WTC11 (cell line): ENCODE data around the gene GABBR2. TPM values are rescaled to one million over a fixed set of nuclear protein-coding genes. Genes with fewer than 3 reads are reported as not detected.

Source experiments
- ATAC-seq: fragments of 200-7000 bp; cut with Tn5 transposase; 2 replicates; pipeline ENCODE4 v1.10.0; 2021; ENCODE audit warnings: mild to moderate bottlenecking, moderate library complexity
- CTCF ChIA-PET: fragments of 300-600 bp; sonication (Branson Sonifier 250); formaldehyde crosslinking; loops from one replicate; lab custom pipeline; 2021; ENCODE audit warnings: antibody characterized with exemption; lab: Charles Lee
- POLR2A ChIA-PET: fragments of 350-600 bp; sonication (Branson Sonifier 250); formaldehyde crosslinking; loops from one replicate; lab custom pipeline; 2021; ENCODE audit warnings: antibody characterized with exemption; lab: Charles Lee
- DNase-seq: peaks from one replicate; pipeline ENCODE4 v3.0.0; 2021; ENCODE audit warnings: low spot score
- H3K27ac Mint-ChIP-seq: 2 replicates; pipeline ENCODE4 v1.8.0; 2021; ENCODE audit warnings: mixed read lengths
- H3K27me3 Mint-ChIP-seq: 2 replicates; pipeline ENCODE4 v1.8.0; 2021; ENCODE audit warnings: low read depth, mild to moderate bottlenecking, moderate library complexity, mixed read lengths
- H3K36me3 Mint-ChIP-seq: 2 replicates; pipeline ENCODE4 v1.8.0; 2021; ENCODE audit warnings: mixed read lengths
- H3K4me1 Mint-ChIP-seq: 2 replicates; pipeline ENCODE4 v1.8.0; 2022; ENCODE audit warnings: mixed read lengths
- H3K4me3 Mint-ChIP-seq: 2 replicates; pipeline ENCODE4 v1.8.0; 2021; ENCODE audit warnings: mild to moderate bottlenecking, moderate library complexity, mixed read lengths
- H3K9me3 Mint-ChIP-seq: 2 replicates; pipeline ENCODE4 v1.8.0; 2021; ENCODE audit warnings: mixed read lengths
- ARID4B ChIP-seq: sonication (generic); formaldehyde crosslinking; IDR thresholded peaks from 2 replicates; pipeline ENCODE4 v1.8.0; 2023; ENCODE audit warnings: missing genetic modification reagents, mild to moderate bottlenecking, borderline replicate concordance
- ATF2 ChIP-seq: sonication (generic); formaldehyde crosslinking; IDR thresholded peaks from 2 replicates; pipeline ENCODE4 v1.8.1; 2022; ENCODE audit warnings: low read depth, missing genetic modification reagents, borderline replicate concordance
- ATF3 ChIP-seq: sonication (generic); formaldehyde crosslinking; conservative IDR thresholded peaks from 2 replicates; pipeline ENCODE4 v1.8.1; 2022; ENCODE audit warnings: mild to moderate bottlenecking, missing genetic modification reagents
- E2F4 ChIP-seq: sonication (generic); formaldehyde crosslinking; IDR thresholded peaks from 2 replicates; pipeline ENCODE4 v1.8.1; 2022; ENCODE audit warnings: low read depth, mild to moderate bottlenecking, moderate library complexity, missing genetic modification reagents, borderline replicate concordance
- ELF4 ChIP-seq: sonication (generic); formaldehyde crosslinking; IDR thresholded peaks from 2 replicates; pipeline ENCODE4 v1.8.1; 2022; ENCODE audit warnings: low read depth, mild to moderate bottlenecking, moderate library complexity, missing genetic modification reagents
- FOXJ3 ChIP-seq: sonication (generic); formaldehyde crosslinking; IDR thresholded peaks from 2 replicates; pipeline ENCODE4 v1.9.0; 2021; ENCODE audit warnings: missing genetic modification reagents, mild to moderate bottlenecking, borderline replicate concordance
- GABPB1 ChIP-seq: sonication (generic); formaldehyde crosslinking; IDR thresholded peaks from 2 replicates; pipeline ENCODE4 v1.8.1; 2023; ENCODE audit warnings: mild to moderate bottlenecking, missing genetic modification reagents
- IRF2 ChIP-seq: sonication (generic); formaldehyde crosslinking; IDR thresholded peaks from 2 replicates; pipeline ENCODE4 v1.8.0; 2022; ENCODE audit warnings: low read depth, missing genetic modification reagents, borderline replicate concordance
- JAZF1 ChIP-seq: fragments of 250-450 bp; sonication (Bioruptor Pico); IDR thresholded peaks from 2 replicates; pipeline ENCODE4 v1.9.0; 2021; ENCODE audit warnings: moderate library complexity, mild to moderate bottlenecking, inconsistent platforms
- NR2C2 ChIP-seq: sonication (generic); formaldehyde crosslinking; IDR thresholded peaks from 2 replicates; pipeline ENCODE4 v1.8.0; 2022; ENCODE audit warnings: mild to moderate bottlenecking, missing genetic modification reagents
- RELA ChIP-seq: sonication (generic); formaldehyde crosslinking; IDR thresholded peaks from 2 replicates; pipeline ENCODE4 v1.8.1; 2022; ENCODE audit warnings: missing genetic modification reagents, mild to moderate bottlenecking, borderline replicate concordance
- TEAD1 ChIP-seq: sonication (generic); formaldehyde crosslinking; IDR thresholded peaks from 2 replicates; pipeline ENCODE4 v1.8.0; 2022; ENCODE audit warnings: mild to moderate bottlenecking, missing genetic modification reagents
- USF1 ChIP-seq: sonication (generic); formaldehyde crosslinking; IDR thresholded peaks from 2 replicates; pipeline ENCODE4 v1.8.0; 2022; ENCODE audit warnings: mild to moderate bottlenecking, missing genetic modification reagents
- ZNF138 ChIP-seq: sonication (generic); formaldehyde crosslinking; conservative IDR thresholded peaks from 2 replicates; pipeline ENCODE4 v1.8.1; 2022; ENCODE audit warnings: mild to moderate bottlenecking, moderate library complexity, missing genetic modification reagents
- ZNF396 ChIP-seq: fragments of 250-450 bp; sonication (Bioruptor Pico); IDR thresholded peaks from 2 replicates; pipeline ENCODE4 v1.8.0; 2021; ENCODE audit warnings: mild to moderate bottlenecking, moderate library complexity, borderline replicate concordance
- total RNA-seq: library from RNA; stranded (reverse); gene quantifications from 3 replicates; pipeline ENCODE4 v1.2.3, GENCODE V29; 2021
- TF ChIP-seq, protein P1 (sequence below): sonication (generic); formaldehyde crosslinking; conservative IDR thresholded peaks from 2 replicates; pipeline ENCODE4 v1.8.1; 2023; ENCODE audit warnings: mild to moderate bottlenecking, low read depth, missing genetic modification reagents, moderate library complexity
- TF ChIP-seq, protein P2 (sequence below): fragments of 200-600 bp; IDR thresholded peaks from 2 replicates; pipeline ENCODE4 v1.8.0; 2022; ENCODE audit warnings: antibody characterized with exemption
- TF ChIP-seq, protein P3 (sequence below): sonication (generic); formaldehyde crosslinking; IDR thresholded peaks from 2 replicates; pipeline ENCODE4 v1.8.1; 2022; ENCODE audit warnings: mild to moderate bottlenecking, missing genetic modification reagents, moderate library complexity, borderline replicate concordance
- TF ChIP-seq, protein P4 (sequence below): fragments of 250-450 bp; sonication (Bioruptor Pico); conservative IDR thresholded peaks from 2 replicates; pipeline ENCODE4 v1.9.0; 2021; ENCODE audit warnings: mild to moderate bottlenecking

The GABBR2 gene
- total RNA-seq, 1 experiment from 2014 or later: 0.92 TPM

DNA sequence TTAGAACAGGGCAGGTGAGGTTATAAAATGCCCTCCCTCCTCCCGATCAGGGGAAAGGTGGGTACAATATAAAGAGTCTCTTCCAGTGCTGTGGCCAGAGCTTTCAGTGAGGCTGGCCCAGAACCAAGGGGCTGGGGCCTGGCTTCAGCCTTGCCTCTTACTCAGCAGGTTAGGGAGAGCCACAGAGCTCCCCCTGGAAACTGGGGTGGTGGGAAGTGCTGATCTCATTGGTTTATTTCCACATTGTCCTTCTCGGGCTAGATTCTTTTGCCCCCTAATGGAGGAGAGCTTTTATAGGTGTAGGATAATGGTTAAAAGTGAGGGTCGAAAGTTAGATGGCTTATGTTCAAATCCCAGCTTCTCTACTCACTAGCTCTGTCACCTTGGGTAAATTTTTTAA is 266.6 kb downstream of the GABBR2 start (continued):
- TF ChIP-seq TEAD1 (CRISPR knock-in tag): no peak
- no peak for TF ChIP-seq ATF2
- no peak for TF ChIP-seq ZNF138 (CRISPR knock-in tag)

- no peak for ATAC-seq
- CTCF ChIA-PET: interaction anchor here (0.6 kb wide), 1 partner anchor 39 kb away, joined by 7 read pairs; no protein-coding TSS in a partner anchor
- POLR2A ChIA-PET: no interaction called here
- no peak for DNase-seq
- peaks cover 4% of the 10 kb centered on the region; the same call in 1 of the 2 replicates for H3K27me3 Mint-ChIP-seq
- peaks cover 5% of the 10 kb centered on the region for H3K4me1 Mint-ChIP-seq
- no peak overlapping the region for H3K27ac Mint-ChIP-seq
- no peak overlapping the region for H3K4me3 Mint-ChIP-seq
- peaks cover 16% of the 10 kb centered on the region for H3K9me3 Mint-ChIP-seq
- TF ChIP-seq JAZF1 (CRISPR knock-in tag) (no peak), USF1 (CRISPR knock-in tag) (no peak), E2F4 (CRISPR knock-in tag) (no peak), ZNF396 (CRISPR knock-in tag) (no peak), FOXJ3 (no peak), GABPB1 (no peak), ELF4 (CRISPR knock-in tag) (no peak), IRF2 (CRISPR knock-in tag) (no peak), ARID4B (CRISPR knock-in tag) (no peak), ATF3 (CRISPR knock-in tag) (no peak), RELA (CRISPR knock-in tag) (no peak), NR2C2 (CRISPR knock-in tag) (no peak)
- TF ChIP-seq, protein P1, sequence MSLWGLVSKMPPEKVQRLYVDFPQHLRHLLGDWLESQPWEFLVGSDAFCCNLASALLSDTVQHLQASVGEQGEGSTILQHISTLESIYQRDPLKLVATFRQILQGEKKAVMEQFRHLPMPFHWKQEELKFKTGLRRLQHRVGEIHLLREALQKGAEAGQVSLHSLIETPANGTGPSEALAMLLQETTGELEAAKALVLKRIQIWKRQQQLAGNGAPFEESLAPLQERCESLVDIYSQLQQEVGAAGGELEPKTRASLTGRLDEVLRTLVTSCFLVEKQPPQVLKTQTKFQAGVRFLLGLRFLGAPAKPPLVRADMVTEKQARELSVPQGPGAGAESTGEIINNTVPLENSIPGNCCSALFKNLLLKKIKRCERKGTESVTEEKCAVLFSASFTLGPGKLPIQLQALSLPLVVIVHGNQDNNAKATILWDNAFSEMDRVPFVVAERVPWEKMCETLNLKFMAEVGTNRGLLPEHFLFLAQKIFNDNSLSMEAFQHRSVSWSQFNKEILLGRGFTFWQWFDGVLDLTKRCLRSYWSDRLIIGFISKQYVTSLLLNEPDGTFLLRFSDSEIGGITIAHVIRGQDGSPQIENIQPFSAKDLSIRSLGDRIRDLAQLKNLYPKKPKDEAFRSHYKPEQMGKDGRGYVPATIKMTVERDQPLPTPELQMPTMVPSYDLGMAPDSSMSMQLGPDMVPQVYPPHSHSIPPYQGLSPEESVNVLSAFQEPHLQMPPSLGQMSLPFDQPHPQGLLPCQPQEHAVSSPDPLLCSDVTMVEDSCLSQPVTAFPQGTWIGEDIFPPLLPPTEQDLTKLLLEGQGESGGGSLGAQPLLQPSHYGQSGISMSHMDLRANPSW (CRISPR knock-in tag): no peak
- TF ChIP-seq, protein P2, sequence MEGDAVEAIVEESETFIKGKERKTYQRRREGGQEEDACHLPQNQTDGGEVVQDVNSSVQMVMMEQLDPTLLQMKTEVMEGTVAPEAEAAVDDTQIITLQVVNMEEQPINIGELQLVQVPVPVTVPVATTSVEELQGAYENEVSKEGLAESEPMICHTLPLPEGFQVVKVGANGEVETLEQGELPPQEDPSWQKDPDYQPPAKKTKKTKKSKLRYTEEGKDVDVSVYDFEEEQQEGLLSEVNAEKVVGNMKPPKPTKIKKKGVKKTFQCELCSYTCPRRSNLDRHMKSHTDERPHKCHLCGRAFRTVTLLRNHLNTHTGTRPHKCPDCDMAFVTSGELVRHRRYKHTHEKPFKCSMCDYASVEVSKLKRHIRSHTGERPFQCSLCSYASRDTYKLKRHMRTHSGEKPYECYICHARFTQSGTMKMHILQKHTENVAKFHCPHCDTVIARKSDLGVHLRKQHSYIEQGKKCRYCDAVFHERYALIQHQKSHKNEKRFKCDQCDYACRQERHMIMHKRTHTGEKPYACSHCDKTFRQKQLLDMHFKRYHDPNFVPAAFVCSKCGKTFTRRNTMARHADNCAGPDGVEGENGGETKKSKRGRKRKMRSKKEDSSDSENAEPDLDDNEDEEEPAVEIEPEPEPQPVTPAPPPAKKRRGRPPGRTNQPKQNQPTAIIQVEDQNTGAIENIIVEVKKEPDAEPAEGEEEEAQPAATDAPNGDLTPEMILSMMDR: no peak
- TF ChIP-seq, protein P3, sequence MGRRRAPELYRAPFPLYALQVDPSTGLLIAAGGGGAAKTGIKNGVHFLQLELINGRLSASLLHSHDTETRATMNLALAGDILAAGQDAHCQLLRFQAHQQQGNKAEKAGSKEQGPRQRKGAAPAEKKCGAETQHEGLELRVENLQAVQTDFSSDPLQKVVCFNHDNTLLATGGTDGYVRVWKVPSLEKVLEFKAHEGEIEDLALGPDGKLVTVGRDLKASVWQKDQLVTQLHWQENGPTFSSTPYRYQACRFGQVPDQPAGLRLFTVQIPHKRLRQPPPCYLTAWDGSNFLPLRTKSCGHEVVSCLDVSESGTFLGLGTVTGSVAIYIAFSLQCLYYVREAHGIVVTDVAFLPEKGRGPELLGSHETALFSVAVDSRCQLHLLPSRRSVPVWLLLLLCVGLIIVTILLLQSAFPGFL (CRISPR knock-in tag): no peak
- TF ChIP-seq, protein P4, sequence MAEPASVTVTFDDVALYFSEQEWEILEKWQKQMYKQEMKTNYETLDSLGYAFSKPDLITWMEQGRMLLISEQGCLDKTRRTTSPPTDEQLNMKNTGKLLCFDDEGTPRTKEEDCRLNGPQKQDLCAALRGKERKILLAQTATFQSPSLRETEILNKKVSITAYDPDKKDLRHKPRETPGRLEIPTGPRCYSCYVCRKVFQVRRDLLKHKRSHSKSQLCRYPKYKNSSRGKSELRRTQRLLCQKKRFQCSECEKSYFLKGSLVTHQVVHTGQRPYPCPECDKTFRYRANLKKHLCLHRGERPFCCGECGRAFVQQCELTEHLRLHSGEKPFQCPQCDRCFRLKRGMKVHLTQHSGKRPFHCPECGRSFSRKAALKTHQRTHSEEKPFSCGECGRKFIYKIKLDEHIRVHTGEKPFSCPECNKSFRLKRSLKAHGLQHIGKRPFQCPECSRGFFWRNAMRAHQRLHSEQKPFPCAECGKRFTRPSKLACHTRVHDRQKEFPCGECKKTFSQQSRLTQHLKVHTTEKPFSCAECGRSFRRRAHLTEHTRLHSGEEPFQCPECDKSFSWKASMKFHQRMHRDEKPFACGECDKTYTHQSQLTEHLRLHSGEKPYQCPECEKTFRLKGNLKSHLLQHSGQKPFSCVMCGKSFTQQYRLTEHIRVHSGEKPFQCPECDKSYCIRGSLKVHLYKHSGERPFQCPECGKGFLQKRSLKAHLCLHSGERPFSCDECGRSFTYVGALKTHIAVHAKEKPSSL (CRISPR knock-in tag): no peak
- no peaks in the 10 kb centered on the region for H3K36me3 Mint-ChIP-seq
These were observed 270.1 kb downstream of the GABBR2 start for GRCh38 chr9:98438666-98439065.
